CD4-positive, alpha-beta T cell (primary cell): ENCODE results near the gene CASP1. TPM values are rescaled to one million over a fixed set of nuclear protein-coding genes. Genes with fewer than 3 reads are reported as not detected.
"Not testable (repeated sequence)": the region's sequence is repeated elsewhere in the genome, so short reads cannot be mapped to it uniquely, and the experiment has no call there.

Experiments used
- ATAC-seq: fragments of 200-7000 bp; cut with Tn5 transposase; one replicate; pipeline ENCODE4 v1.10.0; 2022; ENCODE audit warnings: mild to moderate bottlenecking; ENCODE audit not compliant: poor library complexity
- CTCF ChIA-PET: fragments of 350-600 bp; sonication (Branson Sonifier 250); formaldehyde crosslinking; loops from one replicate; lab custom pipeline; 2021; ENCODE audit warnings: antibody characterized with exemption, inconsistent platforms; lab: Charles Lee
- POLR2A ChIA-PET: fragments of 350-600 bp; sonication (Branson Sonifier 250); formaldehyde crosslinking; loops from one replicate; lab custom pipeline; 2021; ENCODE audit warnings: antibody characterized with exemption, inconsistent platforms; lab: Charles Lee
- DNase-seq, 14 experiments: peaks; one replicate each; pipeline ENCODE4 v3.0.0-alpha.2; 2013 to 2020; ENCODE audit warnings: mixed read lengths in 2 of 14
- H3K27ac ChIP-seq, 2 donors: one replicate each; pipeline versions ENCODE4 v1.5.1 to v1.7.0; 2013; ENCODE audit warnings: low read length in 2 of 2, low read depth in 1 of 2, mild to moderate bottlenecking in 1 of 2
- H3K27me3 ChIP-seq, 2 experiments: 1 replicate in 1 of 2; 2 replicates in 1 of 2; pipeline versions ENCODE4 v1.6.1 to v1.7.0; 2013; ENCODE audit warnings: low read length in 2 of 2, control low read depth in 1 of 2, mild to moderate bottlenecking in 1 of 2, moderate library complexity in 1 of 2; ENCODE audit not compliant: insufficient read depth in 2 of 2, control insufficient read depth in 1 of 2
- H3K36me3 ChIP-seq: one replicate; pipeline ENCODE4 v1.6.1; 2013; ENCODE audit warnings: low read length, control low read depth; ENCODE audit not compliant: insufficient read depth
- H3K4me1 ChIP-seq: one replicate; pipeline ENCODE4 v1.6.1; 2013; ENCODE audit warnings: low read length, control low read depth; ENCODE audit not compliant: insufficient read depth
- H3K4me3 ChIP-seq: one replicate; pipeline ENCODE4 v1.5.1; 2013; ENCODE audit warnings: mild to moderate bottlenecking, low read length, moderate library complexity
- H3K9me3 ChIP-seq, 2 experiments: 1 replicate in 1 of 2; 2 replicates in 1 of 2; pipeline versions ENCODE4 v1.6.1 to v1.7.0; 2013; ENCODE audit warnings: low read length in 2 of 2, mild to moderate bottlenecking in 2 of 2, control low read depth in 1 of 2, moderate library complexity in 1 of 2; ENCODE audit not compliant: control insufficient read depth in 1 of 2, insufficient read depth in 1 of 2
- H3K27ac Mint-ChIP-seq: one replicate; pipeline ENCODE4 v1.8.0; 2020; ENCODE audit warnings: mixed read lengths
- H3K27me3 Mint-ChIP-seq: one replicate; pipeline ENCODE4 v1.8.0; 2021; ENCODE audit warnings: mixed read lengths
- H3K36me3 Mint-ChIP-seq: one replicate; pipeline ENCODE4 v1.8.0; 2021; ENCODE audit warnings: low read depth, mixed read lengths
- H3K4me1 Mint-ChIP-seq: one replicate; pipeline ENCODE4 v1.8.0; 2021; ENCODE audit warnings: low read depth, mixed read lengths
- H3K4me3 Mint-ChIP-seq: one replicate; pipeline ENCODE4 v1.8.0; 2020; ENCODE audit warnings: mild to moderate bottlenecking, mixed read lengths
- H3K9me3 Mint-ChIP-seq: one replicate; pipeline ENCODE4 v1.8.0; 2020; ENCODE audit warnings: mixed read lengths
- CTCF ChIP-seq: fragments of 200-600 bp; IDR thresholded peaks from one replicate; pipeline ENCODE4 v1.8.0; 2022; ENCODE audit warnings: antibody characterized with exemption, mild to moderate bottlenecking
- intact Hi-C, 2 experiments: fragments of 100-400 bp; cut with DNase I in 1 of 2; cut with micrococcal nuclease in 1 of 2; formaldehyde crosslinking; loops; one replicate each; pipeline versions ENCODE4 v1.15.1 to v1.9.0; 2023 to 2025; cut with DNase I, micrococcal nuclease
- total RNA-seq, 174 experiments: library from RNA in 2 of 174; stranded (reverse) in 2 of 174; gene quantifications; one replicate each; pipeline ENCODE4 v1.2.3 and lab custom pipeline; 2021 to 2026

Gene CASP1
- total RNA-seq, 2 experiments from 2014 or later = 15.6 to 17.6 TPM

- peaks cover 18% of the 10 kb centered on the region for H3K36me3 ChIP-seq
- POLR2A ChIA-PET = no interaction called here
- CTCF ChIA-PET = no interaction called here
- Mint-ChIP-seq H3K36me3 (peaks cover 76% of the 10 kb centered on the region), H3K4me3 (no peak overlapping the region), H3K27me3 (no peaks in the 10 kb centered on the region), H3K9me3 (no peaks in the 10 kb centered on the region), H3K4me1 (peaks cover 62% of the 10 kb centered on the region), H3K27ac (no peak overlapping the region)
- no peak for TF ChIP-seq CTCF
- no peak overlapping the region for H3K4me3 ChIP-seq
- DNase-seq (no peak), ATAC-seq (no peak)
- no peaks in the 10 kb centered on the region for H3K27me3 ChIP-seq
- peaks cover 8% of the 10 kb centered on the region for H3K4me1 ChIP-seq
- intact Hi-C loops = no loop called here
- no peak overlapping the region for H3K27ac ChIP-seq
- H3K9me3 ChIP-seq = peaks cover 0 to 4% of the 10 kb centered on the region in 2 experiments
These were observed 5.8 kb upstream of the CASP1 start for GRCh38 chr11:105040703-105041102.

- Histone ChIP-seq H3K27ac (peak overlapping the region; percentile 26 to 76), H3K4me1 (peaks cover 19% of the 10 kb centered on the region), H3K4me3 (peak overlapping the region; percentile 66), H3K36me3 (peaks cover 23% of the 10 kb centered on the region)
- H3K4me1 Mint-ChIP-seq = peaks cover 53% of the 10 kb centered on the region
- not testable (repeated sequence) for DNase-seq, H3K27me3 ChIP-seq, H3K9me3 ChIP-seq, H3K9me3 Mint-ChIP-seq, H3K27me3 Mint-ChIP-seq
- peak overlapping the region; percentile 94 for H3K4me3 Mint-ChIP-seq
- peaks cover 74% of the 10 kb centered on the region for H3K36me3 Mint-ChIP-seq
- H3K27ac Mint-ChIP-seq = peak overlapping the region; percentile 88
- POLR2A ChIA-PET = interaction anchor here (0.6 to 1.3 kb wide), 3 partner anchors 9 to 329 kb away, joined by 3 to 9 read pairs (median 4); no protein-coding TSS in a partner anchor
- ATAC-seq = peak; percentile 15
- CTCF ChIA-PET = interaction anchor here (0.9 kb wide), 1 partner anchor 9 kb away, joined by 3 read pairs; no protein-coding TSS in a partner anchor
- intact Hi-C loops = loop anchor here in 1 of 2 experiments (10.0 kb wide), 1 partner anchor 70 kb away; the partner anchor contains the start of gene CASP4
These were observed 556 bp downstream of the CASP1 start for GRCh38 chr11:105034388-105034787.

GRCh38 chr11:105033781-105034180 lies 1.2 kb downstream of the CASP1 start:
- Mint-ChIP-seq H3K4me1 (peaks cover 59% of the 10 kb centered on the region), H3K36me3 (peaks cover 74% of the 10 kb centered on the region), H3K4me3 (peak overlapping the region; percentile 94), H3K9me3 (no peaks in the 10 kb centered on the region), H3K27me3 (no peaks in the 10 kb centered on the region), H3K27ac (peak overlapping the region; percentile 88)
- intact Hi-C loops = loop anchor here in 1 of 2 experiments (10.0 kb wide), 1 partner anchor 69 kb away; the partner anchor contains the start of gene CASP4
- CTCF ChIA-PET = interaction anchor here (0.9 kb wide), 1 partner anchor 9 kb away, joined by 3 read pairs; no protein-coding TSS in a partner anchor
- Histone ChIP-seq H3K27ac (peak overlapping the region in 1 of 2 donors; percentile 76), H3K9me3 (peaks cover 0 to 4% of the 10 kb centered on the region in 2 experiments), H3K4me3 (peak overlapping the region; percentile 66), H3K4me1 (peaks cover 19% of the 10 kb centered on the region), H3K27me3 (no peaks in the 10 kb centered on the region), H3K36me3 (peaks cover 29% of the 10 kb centered on the region)
- DNase-seq (peak in 2 of 14 experiments; percentile 32), ATAC-seq (peak; percentile 35)
- TF ChIP-seq CTCF = no peak
- POLR2A ChIA-PET = interaction anchor here (0.6 to 1.5 kb wide), 4 partner anchors 10 to 328 kb away, joined by 3 to 9 read pairs (median 4); partner anchors contain the start of gene CASP5
